LNCAP (cell line): ENCODE data around the gene FAM9C.

Source experiments
- TF ChIP-seq, protein P1 (sequence below): fragments of 450-650 bp; IDR thresholded peaks from 2 replicates; pipeline ENCODE4 v1.5.1; 2017; ENCODE audit warnings: mild to moderate bottlenecking

FAM9C gene

GRCh38 chrX:13008851-13009250, 35.6 kb downstream of the FAM9C start:
- TF ChIP-seq, protein P1, sequence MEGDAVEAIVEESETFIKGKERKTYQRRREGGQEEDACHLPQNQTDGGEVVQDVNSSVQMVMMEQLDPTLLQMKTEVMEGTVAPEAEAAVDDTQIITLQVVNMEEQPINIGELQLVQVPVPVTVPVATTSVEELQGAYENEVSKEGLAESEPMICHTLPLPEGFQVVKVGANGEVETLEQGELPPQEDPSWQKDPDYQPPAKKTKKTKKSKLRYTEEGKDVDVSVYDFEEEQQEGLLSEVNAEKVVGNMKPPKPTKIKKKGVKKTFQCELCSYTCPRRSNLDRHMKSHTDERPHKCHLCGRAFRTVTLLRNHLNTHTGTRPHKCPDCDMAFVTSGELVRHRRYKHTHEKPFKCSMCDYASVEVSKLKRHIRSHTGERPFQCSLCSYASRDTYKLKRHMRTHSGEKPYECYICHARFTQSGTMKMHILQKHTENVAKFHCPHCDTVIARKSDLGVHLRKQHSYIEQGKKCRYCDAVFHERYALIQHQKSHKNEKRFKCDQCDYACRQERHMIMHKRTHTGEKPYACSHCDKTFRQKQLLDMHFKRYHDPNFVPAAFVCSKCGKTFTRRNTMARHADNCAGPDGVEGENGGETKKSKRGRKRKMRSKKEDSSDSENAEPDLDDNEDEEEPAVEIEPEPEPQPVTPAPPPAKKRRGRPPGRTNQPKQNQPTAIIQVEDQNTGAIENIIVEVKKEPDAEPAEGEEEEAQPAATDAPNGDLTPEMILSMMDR, result no peak

DNA sequence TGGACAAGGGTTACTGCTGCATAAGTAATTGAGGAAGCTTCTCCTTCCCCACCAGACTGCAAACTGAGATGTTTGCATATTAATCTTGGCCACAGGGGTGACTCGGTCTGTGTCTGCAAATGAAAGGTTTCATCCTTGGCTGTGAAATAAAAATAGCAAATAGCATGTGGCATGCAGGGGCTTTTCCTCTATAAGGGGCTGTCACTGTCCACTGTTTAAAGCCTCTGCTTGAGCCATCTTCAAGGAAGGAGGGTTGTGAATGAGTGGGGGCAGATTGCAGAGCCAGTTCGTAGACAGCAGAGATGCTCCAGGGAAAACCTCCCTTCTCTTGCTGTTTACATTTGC, 36.3 kb downstream of the FAM9C start:
- TF ChIP-seq, protein P1, result no peak

GRCh38 chrX:13007519-13008188, 36.8 kb downstream of the FAM9C start:
- TF ChIP-seq, protein P1, result no peak

- TF ChIP-seq, protein P1, result no peak
These were observed 38.6 kb downstream of the FAM9C start for GRCh38 chrX:13005661-13006473.

DNA sequence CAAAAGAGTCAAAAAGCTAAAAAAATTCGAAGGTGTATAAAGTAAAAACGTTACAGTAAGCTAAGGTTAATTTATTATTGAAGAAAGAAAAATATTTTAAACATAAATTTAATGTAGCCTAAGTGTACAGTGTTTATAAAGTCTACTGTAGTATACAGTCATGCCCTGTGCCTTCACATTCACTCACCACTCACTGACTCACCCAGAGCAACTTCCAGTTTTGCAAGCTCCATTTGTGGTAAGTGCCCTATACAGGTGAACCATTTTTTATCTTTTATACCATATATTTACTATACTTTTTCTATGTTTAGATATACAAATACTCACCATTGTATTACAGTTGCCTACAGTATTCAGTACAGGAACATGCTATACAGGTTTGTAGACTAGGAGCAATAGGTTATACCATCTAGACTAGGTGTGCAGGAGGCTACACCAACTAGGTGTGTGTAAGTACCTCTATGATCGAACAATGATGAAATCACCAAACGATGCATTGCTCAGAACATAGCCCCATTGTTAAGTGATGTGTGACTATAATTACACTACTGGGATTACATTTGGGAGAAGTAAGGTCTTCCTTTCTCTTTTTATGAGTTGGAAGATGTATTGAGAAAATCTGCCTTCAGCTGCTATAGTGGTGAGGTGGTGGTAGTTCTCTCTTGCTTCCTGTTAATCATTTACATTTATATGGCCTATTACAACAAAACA, 42.3 kb downstream of the FAM9C start:
- TF ChIP-seq, protein P1, result no peak

- TF ChIP-seq, protein P1, result no peak
These were observed 43.3 kb downstream of the FAM9C start for GRCh38 chrX:13001097-13001496.

GRCh38 chrX:13000301-13000811, 44.1 kb downstream of the FAM9C start:
- TF ChIP-seq, protein P1, result no peak
